NCI-H2029 (cell line): ENCODE data around the gene TMEM129.
"Not testable (repeated sequence)": the region's sequence is repeated elsewhere in the genome, so short reads cannot be mapped to it uniquely, and the experiment has no call there.

Source experiments
- DNase-seq: peaks from one replicate; lab custom pipeline; 2025; lab: John Stamatoyannopoulos, UW

Gene TMEM129

DNA sequence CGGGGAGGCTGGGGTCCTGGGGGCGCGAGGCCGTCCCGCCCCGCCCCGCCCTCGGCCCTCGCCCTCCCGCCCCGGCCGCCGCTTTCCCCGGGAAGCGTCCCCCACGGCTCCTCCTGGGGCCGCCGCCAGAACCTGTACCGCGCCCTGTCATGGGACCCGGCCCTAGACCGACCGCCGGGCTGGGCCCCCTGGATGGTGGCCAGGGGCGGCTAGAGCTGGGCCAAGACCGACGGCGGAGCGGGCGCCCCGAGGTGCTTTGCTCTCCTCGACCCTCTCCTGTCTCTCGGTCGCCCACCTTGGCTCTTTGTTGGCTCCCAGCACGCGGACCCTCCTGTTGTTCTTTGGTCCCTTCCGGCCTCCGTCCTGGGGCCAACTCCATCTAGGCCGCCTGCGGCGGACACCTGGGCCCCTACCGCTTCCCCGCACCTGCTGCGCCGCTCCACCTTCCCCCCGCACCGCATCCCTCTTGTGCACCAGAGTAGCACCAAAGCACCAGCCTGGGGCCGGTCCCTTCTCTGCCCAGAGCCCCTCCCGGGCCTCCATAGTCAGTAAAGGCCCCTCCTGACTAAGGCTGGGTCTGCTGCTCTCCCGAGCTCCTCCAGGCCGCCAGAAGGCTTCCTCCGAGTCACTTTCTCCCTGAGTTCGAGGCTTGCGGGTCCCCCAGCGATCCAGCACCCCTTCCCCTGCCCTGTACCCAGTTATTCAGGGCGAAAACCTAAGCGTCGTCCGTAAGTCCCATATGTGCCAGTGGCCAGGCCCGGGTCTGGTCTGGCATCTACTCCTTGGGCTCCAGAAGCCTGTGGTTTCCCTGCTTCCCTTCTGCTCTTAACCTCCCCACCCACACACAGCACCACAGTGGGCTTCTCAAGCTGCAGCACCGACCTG is 785 bp upstream of the TMEM129 start:
- DNase-seq, result no peak

GRCh38 chr4:1720163-1720983 is 750 bp downstream of the TMEM129 start:
- DNase-seq, result no peak

DNA sequence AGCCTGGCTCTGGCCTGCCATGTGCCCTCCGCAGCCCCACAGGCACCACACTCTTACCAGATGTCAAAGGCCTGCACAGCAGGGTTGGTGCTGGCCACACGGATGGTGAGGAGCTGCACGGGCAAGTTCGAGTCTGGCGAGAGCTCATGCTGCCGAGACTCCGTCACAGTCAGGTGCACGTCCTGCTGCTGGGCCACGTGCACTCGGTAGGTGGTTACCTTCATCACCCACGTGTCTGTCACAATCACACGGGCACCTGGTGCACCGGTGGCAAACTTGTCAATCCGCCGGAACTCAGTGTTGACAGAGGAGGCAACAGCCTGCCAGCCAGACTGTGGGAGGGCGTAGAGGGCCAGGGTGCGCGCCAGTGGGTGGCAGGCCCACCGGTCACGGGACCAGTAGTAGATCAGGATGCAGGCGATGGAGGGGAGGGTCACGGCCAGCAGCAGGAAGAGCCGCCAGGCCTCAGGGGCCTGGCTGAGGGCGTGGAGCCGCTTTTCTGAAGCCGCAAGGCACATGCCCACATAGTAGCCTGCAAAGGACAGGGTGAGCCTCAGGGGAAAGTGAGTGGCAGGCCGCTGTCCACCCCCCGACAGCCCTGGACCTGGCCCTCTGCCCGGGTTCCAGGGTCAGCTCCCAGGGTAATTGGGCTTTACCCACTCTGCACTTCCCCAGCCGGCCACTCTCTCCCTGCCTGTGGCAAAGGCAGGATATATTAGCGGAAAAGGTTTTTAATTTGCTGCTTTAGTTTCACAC is 2.9 kb downstream of the TMEM129 start:
- no peak for DNase-seq

DNA sequence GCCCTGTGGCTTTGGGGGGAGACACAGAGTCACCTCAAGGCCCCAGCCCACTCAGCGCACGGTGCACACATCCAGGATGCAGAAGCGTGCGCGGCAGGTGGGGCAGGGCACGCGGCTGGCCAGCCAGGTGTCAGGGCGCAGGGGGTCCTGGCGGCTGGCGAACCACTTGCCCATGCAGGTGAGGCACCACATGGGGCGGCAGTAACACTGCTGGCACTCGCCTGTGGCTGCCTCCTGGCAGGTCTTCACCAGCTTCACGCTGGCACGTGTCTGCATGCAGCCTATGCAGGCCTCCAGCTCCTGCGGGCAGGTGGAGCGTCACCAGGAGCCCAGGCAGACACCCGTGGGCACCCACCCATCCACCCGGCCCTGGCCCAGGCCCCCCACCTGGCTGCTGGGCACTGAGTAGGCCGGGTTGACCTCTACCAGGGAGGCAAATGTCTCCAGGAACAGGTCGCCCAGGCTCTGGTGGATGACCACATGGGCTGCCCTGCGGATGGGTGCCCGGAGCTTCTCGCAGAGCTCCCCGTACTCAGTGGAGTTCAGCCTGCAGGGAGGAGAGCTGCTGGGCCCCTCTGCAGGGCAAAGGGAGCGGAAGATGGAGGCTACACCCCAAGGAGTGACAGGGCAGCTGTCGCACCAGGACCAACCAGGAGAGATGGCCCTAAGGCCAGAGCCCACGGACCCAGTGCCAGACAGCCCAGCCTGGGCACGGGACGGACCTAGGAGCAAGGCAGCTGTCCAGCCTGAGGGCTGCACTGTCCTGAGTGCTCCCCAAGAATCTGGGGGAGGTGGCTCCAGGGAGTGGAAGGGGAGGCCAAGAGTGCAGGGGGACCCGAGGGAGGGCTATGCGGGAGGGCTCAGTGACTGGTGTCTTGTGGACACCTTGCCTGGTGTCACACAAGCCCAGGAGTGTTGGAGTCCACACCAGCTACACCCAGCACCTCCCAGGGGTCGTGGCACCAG is 3.7 kb downstream of the TMEM129 start:
- no peak for DNase-seq

GRCh38 chr4:1716065-1716945 is 4.8 kb downstream of the TMEM129 start:
- no peak for DNase-seq

- no peak for DNase-seq
Measured at GRCh38 chr4:1715002-1715758, 5.9 kb downstream of the TMEM129 start.

- DNase-seq, result peak; percentile 31
Measured at GRCh38 chr4:1714303-1715001, 6.7 kb downstream of the TMEM129 start.

DNA sequence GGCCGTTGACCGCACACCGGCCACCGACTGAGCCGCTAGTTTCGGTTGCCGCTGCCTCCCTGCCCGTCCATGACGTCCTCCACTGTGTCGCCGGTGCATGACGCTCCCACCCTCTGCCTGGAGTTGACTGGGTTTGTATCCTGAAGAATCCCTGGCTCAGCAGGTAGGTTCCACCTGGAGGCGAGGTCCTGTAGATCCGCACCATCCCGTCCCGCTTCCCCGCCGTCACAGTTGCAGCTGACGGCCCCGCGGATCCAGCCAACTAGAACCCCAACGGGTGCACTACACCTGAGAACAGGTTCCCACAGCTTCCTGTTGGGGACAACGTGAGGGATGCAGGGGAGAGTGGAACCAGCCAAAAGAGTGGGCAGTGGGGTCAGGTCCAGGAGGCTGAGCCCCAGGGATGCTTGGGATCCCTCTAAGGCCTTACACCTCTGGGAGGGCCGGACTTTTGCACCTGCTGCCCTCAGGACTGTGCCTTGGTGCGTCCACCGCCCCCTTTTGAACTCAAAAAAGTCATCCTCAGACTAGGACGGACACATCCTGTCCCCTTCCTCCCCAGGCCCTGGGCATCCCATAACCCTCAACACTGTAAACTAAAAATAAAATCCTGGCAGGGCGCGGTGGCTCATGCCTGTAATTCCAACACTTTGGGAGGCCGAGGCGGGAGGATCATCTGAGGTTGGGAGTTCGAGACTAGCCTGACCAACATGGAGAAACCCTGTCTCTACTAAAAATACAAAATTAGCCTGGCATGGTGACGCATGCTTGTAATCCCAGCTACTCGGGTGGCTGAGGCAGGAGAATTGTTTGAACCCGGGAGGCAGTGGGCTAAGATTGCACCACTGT is 7.9 kb downstream of the TMEM129 start:
- DNase-seq, result peak; percentile 60

GRCh38 chr4:1712216-1713002 is 8.7 kb downstream of the TMEM129 start, which contains the start of gene SLBP:
SLBP (minus strand) TSS chr4:1712319; CDS start chr4:1712188, 131 bp downstream.
- DNase-seq, result peak; percentile 97

- DNase-seq, result no peak
Measured at GRCh38 chr4:1711571-1712215, 9.4 kb downstream of the TMEM129 start.

DNA sequence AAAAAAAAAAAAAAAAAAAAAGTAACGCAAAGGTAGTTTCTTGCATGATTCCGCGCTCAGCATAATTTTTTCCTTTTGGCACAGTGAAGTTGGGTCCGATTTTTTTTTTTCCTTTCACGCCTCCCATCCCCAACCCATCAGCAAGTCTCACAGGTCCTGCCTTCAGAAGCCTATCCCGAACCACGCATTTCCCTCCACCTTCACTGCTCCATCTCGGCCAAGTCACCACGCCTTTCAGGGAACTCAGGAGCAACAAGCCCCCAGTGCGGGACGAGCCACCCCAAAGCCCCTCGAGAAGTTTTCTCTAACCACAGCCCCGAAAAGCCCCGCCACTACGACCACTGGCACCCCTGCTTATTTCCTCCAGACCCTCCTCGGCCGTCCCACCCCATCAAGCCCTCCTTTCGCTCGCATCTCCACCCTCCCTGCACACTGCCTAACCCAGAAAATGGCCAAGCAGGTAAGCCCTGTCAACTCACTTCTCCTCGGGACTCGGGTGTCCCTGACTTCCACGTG is 10.0 kb downstream of the TMEM129 start:
- DNase-seq, result no peak

- no peak for DNase-seq
Measured at GRCh38 chr4:1708581-1708980, 12.5 kb downstream of the TMEM129 start.

DNA sequence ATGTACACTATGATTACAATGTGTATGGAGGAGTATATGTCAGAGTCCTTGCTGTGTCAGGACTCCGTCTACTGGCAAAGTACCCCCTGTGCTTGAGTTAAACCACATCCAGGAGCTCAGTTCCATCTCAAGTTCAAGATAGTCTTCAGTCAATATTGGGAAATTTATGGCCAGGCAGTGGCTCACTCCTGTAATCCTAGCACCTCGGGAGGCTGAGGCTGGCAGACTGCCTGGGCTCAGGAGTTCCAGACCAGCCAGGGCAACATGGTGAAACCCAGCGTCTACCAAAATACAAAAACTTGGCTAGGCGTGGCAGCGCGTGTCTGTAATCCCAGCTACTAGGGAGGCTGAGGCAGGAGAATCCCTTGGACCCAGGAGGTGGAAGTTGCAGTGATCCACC is 14.8 kb downstream of the TMEM129 start:
- no peak for DNase-seq

GRCh38 chr4:1705732-1706131 is 15.4 kb downstream of the TMEM129 start:
- DNase-seq, result no peak

DNA sequence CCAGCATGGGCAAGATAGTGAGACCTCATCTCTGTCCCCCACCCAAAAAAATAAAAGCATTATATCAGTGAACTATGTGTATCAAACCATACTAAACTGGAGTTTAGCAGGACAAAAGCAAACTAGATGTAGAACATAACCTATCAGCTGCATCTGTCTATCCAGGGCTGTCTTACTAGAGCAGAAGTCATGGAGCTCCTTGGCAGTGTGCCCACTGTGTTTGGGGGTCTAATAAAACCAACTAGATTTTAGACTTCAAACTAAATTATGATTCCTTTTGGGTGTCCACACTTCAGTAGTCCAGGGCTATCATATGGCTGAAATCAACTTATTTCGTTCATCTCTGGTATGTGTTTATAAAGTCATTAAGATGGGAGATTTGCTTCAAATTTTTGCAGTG is 17.3 kb downstream of the TMEM129 start:
- no peak for DNase-seq

DNA sequence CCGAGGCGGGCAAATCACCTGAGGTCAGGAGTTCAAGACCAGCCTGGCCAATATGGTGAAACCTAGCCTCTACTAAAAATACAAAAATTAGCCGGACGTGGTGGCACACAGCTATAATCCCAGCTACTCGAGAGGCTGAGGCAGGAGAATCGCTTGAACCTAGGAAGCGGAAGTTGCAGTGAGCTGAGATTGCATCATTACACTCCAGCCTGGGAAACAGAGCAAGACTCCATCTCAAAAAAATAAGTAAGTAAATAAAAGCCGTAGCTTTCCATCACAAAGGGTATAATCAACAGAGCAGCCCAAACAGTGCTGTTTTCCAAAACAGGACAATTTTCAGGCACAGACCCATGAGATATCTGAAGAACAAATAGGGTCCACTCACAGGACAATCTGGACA is 19.5 kb downstream of the TMEM129 start:
- DNase-seq, result not testable (repeated sequence)
